Neuronal stem cell (in vitro differentiated cells): ENCODE measurements around the gene NHS.

Experiments used
- DNase-seq: peaks from one replicate; pipeline ENCODE4 v3.0.0-alpha.2; 2013; ENCODE audit warnings: low spot score
- H2AFZ ChIP-seq: one replicate; pipeline ENCODE4 v1.6.1; 2013; ENCODE audit warnings: mild to moderate bottlenecking, low read length, inconsistent platforms
- H2AK5ac ChIP-seq: 2 replicates; pipeline ENCODE4 v1.6.1; 2013; ENCODE audit warnings: low read depth, mild to moderate bottlenecking, inconsistent platforms, low read length, moderate library complexity, mixed read lengths
- H2BK120ac ChIP-seq: 2 replicates; pipeline ENCODE4 v1.6.1; 2013; ENCODE audit warnings: low read depth, mild to moderate bottlenecking, inconsistent platforms, low read length, moderate library complexity, mixed read lengths
- H2BK12ac ChIP-seq: one replicate; pipeline ENCODE4 v1.6.1; 2013; ENCODE audit warnings: low read length, inconsistent platforms
- H2BK15ac ChIP-seq: 2 replicates; pipeline ENCODE4 v1.6.1; 2013; ENCODE audit warnings: mild to moderate bottlenecking, low read length, inconsistent platforms, mixed read lengths
- H2BK5ac ChIP-seq: one replicate; pipeline ENCODE4 v1.6.1; 2013; ENCODE audit warnings: inconsistent platforms, mild to moderate bottlenecking, low read length, moderate library complexity
- H3K14ac ChIP-seq: one replicate; pipeline ENCODE4 v1.6.1; 2013; ENCODE audit warnings: low read length, inconsistent platforms
- H3K18ac ChIP-seq: 2 replicates; pipeline ENCODE4 v1.6.1; 2013; ENCODE audit warnings: low read length, inconsistent platforms
- H3K23ac ChIP-seq: 2 replicates; pipeline ENCODE4 v1.6.1; 2013; ENCODE audit warnings: low read depth, mild to moderate bottlenecking, mixed read lengths, low read length, inconsistent platforms; ENCODE audit not compliant: poor library complexity
- H3K27ac ChIP-seq: replicated peaks from 3 replicates; pipeline ENCODE4 v1.5.1; 2013; ENCODE audit warnings: low read length, inconsistent platforms
- H3K27me3 ChIP-seq, 3 experiments: 2 replicates each; pipeline ENCODE4 v1.6.1; 2013; ENCODE audit warnings: low read length in 3 of 3, mild to moderate bottlenecking in 2 of 3, inconsistent platforms in 1 of 3, low read depth in 1 of 3, mixed read lengths in 1 of 3, moderate library complexity in 1 of 3; ENCODE audit not compliant: control insufficient read depth in 3 of 3, insufficient read depth in 3 of 3
- H3K36me3 ChIP-seq, 2 donors: replicated peaks in 1 of 2; 2 replicates each; pipeline ENCODE4 v1.6.1; 2013; ENCODE audit warnings: low read length in 2 of 2; ENCODE audit not compliant: control insufficient read depth in 2 of 2, insufficient read depth in 2 of 2
- H3K4ac ChIP-seq: 2 replicates; pipeline ENCODE4 v1.6.1; 2013; ENCODE audit warnings: inconsistent platforms, mild to moderate bottlenecking, low read length, moderate library complexity
- H3K4me1 ChIP-seq, 2 donors: 1 replicate in 1 of 2; 2 replicates in 1 of 2; pipeline ENCODE4 v1.6.1; 2013; ENCODE audit warnings: low read length in 2 of 2, low read depth in 1 of 2; ENCODE audit not compliant: control insufficient read depth in 2 of 2, insufficient read depth in 1 of 2
- H3K4me2 ChIP-seq: one replicate; pipeline ENCODE4 v1.6.1; 2013; ENCODE audit warnings: mild to moderate bottlenecking, low read length, inconsistent platforms; ENCODE audit not compliant: insufficient read depth, poor library complexity, severe bottlenecking
- H3K4me3 ChIP-seq, 2 donors: 2 replicates each; pipeline ENCODE4 v1.5.1; 2013; ENCODE audit warnings: low read length in 2 of 2, mild to moderate bottlenecking in 2 of 2, inconsistent platforms in 1 of 2, moderate library complexity in 1 of 2
- H3K79me1 ChIP-seq: one replicate; pipeline ENCODE4 v1.6.1; 2013; ENCODE audit warnings: low read depth, mild to moderate bottlenecking, inconsistent platforms, low read length, moderate library complexity
- H3K9ac ChIP-seq: one replicate; pipeline ENCODE4 v1.6.1; 2013; ENCODE audit warnings: mild to moderate bottlenecking, low read depth, low read length, inconsistent platforms; ENCODE audit not compliant: poor library complexity
- H3K9me3 ChIP-seq, 2 donors: replicated peaks in 1 of 2; 2 replicates each; pipeline versions ENCODE3 to v1.6.1; 2013; ENCODE audit warnings: low read length in 2 of 2, mild to moderate bottlenecking in 2 of 2, inconsistent platforms in 1 of 2, low read depth in 1 of 2, mixed read lengths in 1 of 2, moderate library complexity in 1 of 2; ENCODE audit not compliant: control insufficient read depth in 2 of 2, insufficient read depth in 1 of 2
- H4K8ac ChIP-seq: one replicate; pipeline ENCODE4 v1.6.1; 2013; ENCODE audit warnings: low read depth, mild to moderate bottlenecking, inconsistent platforms, low read length, moderate library complexity
- H4K91ac ChIP-seq: one replicate; pipeline ENCODE4 v1.6.1; 2013; ENCODE audit warnings: low read length, low read depth, mild to moderate bottlenecking, inconsistent platforms; ENCODE audit not compliant: poor library complexity
- WGBS, 2 donors: extraction: QIAGEN DNeasy Blood & Tissue Kit; methylation state at CpG; one replicate each; pipeline ENCODE4 v1.1.7; 2013; ENCODE audit warnings: missing lambda C conversion rate in 2 of 2, mixed read lengths in 1 of 2; ENCODE audit not compliant: insufficient read length in 2 of 2, insufficient replicate concordance in 1 of 2; ENCODE audit errors: extremely low coverage in 2 of 2; 5-methylcytosine and 5-hydroxymethylcytosine counted together

Gene NHS

DNA sequence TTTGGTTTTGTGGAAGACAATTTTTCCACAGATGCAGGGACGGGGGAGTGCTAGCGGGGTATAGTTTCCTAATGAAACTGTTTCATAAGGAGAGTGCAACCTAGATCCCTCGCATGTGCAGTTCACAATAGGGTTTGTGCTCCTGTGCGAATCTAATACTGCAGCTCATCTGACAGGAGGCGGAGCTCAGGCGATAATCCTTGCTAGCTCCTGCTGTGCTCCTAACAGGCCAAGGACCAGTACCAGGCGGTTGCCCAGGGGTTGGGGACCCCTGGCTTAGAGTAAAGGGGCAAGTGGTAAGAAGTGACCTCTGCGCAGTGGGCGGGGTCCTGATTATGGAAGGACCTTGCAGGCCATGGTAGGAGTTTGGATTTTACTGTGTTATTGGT, 366.1 kb downstream of the NHS start:
- Histone ChIP-seq H2BK5ac (no peak overlapping the region), H3K4me1 (peaks cover 3 to 6% of the 10 kb centered on the region in 2 donors), H3K18ac (no peak overlapping the region), H2BK12ac (no peak overlapping the region), H3K36me3 (no peaks in the 10 kb centered on the region), H3K79me1 (peaks cover 2% of the 10 kb centered on the region), H3K9me3 (no peaks in the 10 kb centered on the region), H2BK15ac (no peak overlapping the region), H3K27ac (no peak overlapping the region), H3K9ac (no peak overlapping the region), H2AK5ac (no peak overlapping the region), H3K23ac (no peak overlapping the region), H3K14ac (no peak overlapping the region), H4K8ac (no peak overlapping the region), H3K4me2 (no peak overlapping the region), H3K27me3 (no peaks in the 10 kb centered on the region), H4K91ac (no peak overlapping the region), H2BK120ac (no peak overlapping the region), H3K4me3 (no peak overlapping the region), H3K4ac (no peak overlapping the region), H2AFZ (no peak overlapping the region)
- peak; percentile 11 for DNase-seq
- no CpG with 5 or more reads among the region's 9 CpGs for WGBS, 2 donors

DNA sequence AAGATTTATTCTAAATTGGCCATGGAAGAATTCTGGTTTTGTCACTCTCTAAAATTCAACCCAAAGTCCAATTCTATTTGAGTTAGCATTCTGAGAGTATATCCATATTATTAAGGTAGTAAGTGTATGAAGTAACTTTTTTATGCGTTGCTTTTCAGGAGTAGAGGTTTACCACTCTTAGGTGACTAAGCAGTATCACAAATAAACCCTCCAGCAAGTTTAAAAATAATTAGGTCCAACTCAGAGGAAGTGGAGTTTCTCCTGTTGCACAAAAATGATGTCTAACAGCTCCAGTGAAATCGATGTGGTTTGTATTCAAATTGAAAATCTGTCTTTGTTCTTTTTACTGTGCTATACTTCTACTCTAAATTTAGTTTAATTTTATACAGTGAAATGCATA, 368.9 kb downstream of the NHS start:
- H3K4me1 ChIP-seq: peaks cover 2 to 3% of the 10 kb centered on the region in 2 donors
- no peaks in the 10 kb centered on the region for H3K9me3 ChIP-seq
- DNase-seq: no peak
- H4K8ac ChIP-seq: no peak overlapping the region
- no peak overlapping the region for H3K4me3 ChIP-seq
- H4K91ac ChIP-seq: no peak overlapping the region
- H3K23ac ChIP-seq: no peak overlapping the region
- no peak overlapping the region for H3K4me2 ChIP-seq
- no peak overlapping the region for H2BK12ac ChIP-seq
- no peak overlapping the region for H2BK5ac ChIP-seq
- H3K27ac ChIP-seq: no peak overlapping the region
- H3K27me3 ChIP-seq: no peaks in the 10 kb centered on the region
- H2BK15ac ChIP-seq: no peak overlapping the region
- H2AFZ ChIP-seq: no peak overlapping the region
- no peak overlapping the region for H3K18ac ChIP-seq
- H3K4ac ChIP-seq: no peak overlapping the region
- WGBS, 2 donors: no CpG with 5 or more reads among the region's 2 CpGs
- no peak overlapping the region for H3K9ac ChIP-seq
- no peak overlapping the region for H2BK120ac ChIP-seq
- no peaks in the 10 kb centered on the region for H3K79me1 ChIP-seq
- H3K14ac ChIP-seq: no peak overlapping the region
- H2AK5ac ChIP-seq: no peak overlapping the region
- H3K36me3 ChIP-seq: no peaks in the 10 kb centered on the region

DNA sequence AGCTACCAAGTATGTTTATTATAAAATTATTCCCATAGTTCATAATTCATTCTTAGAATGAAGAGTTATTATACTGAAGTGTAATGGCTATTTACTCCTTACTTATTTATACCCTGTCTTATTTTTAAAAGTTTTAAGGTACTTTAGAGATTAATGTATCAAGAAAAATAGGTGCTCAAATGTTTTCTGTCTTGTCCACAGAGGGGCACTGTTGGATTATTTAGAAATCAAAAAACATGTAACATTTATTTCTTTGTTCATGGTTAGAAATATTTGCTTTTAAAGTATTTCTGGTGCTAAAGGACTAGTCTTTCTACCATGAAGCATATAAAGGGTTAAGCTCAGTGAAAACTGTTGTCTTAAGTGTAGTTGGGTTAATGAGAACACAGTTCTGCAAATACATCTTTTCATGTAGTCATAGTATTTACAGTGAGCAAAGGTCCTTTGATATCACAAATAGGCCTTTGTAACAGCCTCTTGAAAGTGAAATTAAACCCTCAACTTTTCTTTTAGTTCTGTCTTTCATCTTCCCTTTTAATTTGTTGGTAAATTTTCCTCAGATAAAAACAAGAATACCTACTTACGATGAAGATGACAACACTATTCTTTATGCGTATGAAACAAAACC, 370.0 kb downstream of the NHS start:
- Histone ChIP-seq H2BK120ac (no peak overlapping the region), H2BK15ac (no peak overlapping the region), H4K91ac (no peak overlapping the region), H3K4me3 (no peak overlapping the region), H3K4me2 (no peak overlapping the region), H3K27ac (no peak overlapping the region), H3K14ac (no peak overlapping the region), H2BK12ac (no peak overlapping the region), H2AFZ (no peak overlapping the region), H3K79me1 (no peaks in the 10 kb centered on the region), H3K4me1 (peaks cover 2 to 3% of the 10 kb centered on the region in 2 donors), H3K27me3 (no peaks in the 10 kb centered on the region), H3K9me3 (no peaks in the 10 kb centered on the region), H2BK5ac (no peak overlapping the region), H2AK5ac (no peak overlapping the region), H4K8ac (no peak overlapping the region), H3K18ac (no peak overlapping the region), H3K4ac (no peak overlapping the region), H3K9ac (no peak overlapping the region), H3K36me3 (peaks cover 0 to 7% of the 10 kb centered on the region in 2 donors), H3K23ac (no peak overlapping the region)
- WGBS, 2 donors: no CpG with 5 or more reads among the region's 2 CpGs
- no peak for DNase-seq

DNA sequence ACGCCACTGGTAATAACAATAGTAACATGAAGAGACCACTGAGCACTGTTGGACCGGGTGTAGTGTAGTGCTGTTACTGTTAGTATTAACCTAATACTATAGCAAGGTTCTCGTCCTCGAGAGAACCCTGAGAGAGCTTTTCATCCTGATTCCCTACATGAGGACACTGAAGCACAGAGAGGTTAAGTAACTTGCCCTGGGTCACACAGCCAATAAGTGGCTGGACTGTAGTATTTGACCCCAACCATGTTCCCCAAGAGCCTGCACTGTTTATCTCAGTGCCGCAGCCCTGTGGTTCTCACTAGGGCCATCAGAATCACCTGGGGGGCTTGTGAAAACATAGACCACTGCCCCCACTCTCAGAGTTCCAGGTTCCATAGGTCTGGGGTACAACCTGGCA, 372.7 kb downstream of the NHS start:
- H4K91ac ChIP-seq: no peak overlapping the region
- H3K27me3 ChIP-seq: no peaks in the 10 kb centered on the region
- no peak for DNase-seq
- H2BK15ac ChIP-seq: no peak overlapping the region
- peaks cover 0 to 2% of the 10 kb centered on the region in 2 donors for H3K4me1 ChIP-seq
- no peak overlapping the region for H3K9ac ChIP-seq
- H3K36me3 ChIP-seq: peaks cover 0 to 33% of the 10 kb centered on the region in 2 donors
- H2AK5ac ChIP-seq: no peak overlapping the region
- no peak overlapping the region for H2BK12ac ChIP-seq
- H4K8ac ChIP-seq: no peak overlapping the region
- no CpG with 5 or more reads among the region's 5 CpGs for WGBS, 2 donors
- no peak overlapping the region for H3K27ac ChIP-seq
- no peak overlapping the region for H3K4me2 ChIP-seq
- no peak overlapping the region for H3K18ac ChIP-seq
- no peak overlapping the region for H3K4ac ChIP-seq
- no peaks in the 10 kb centered on the region for H3K79me1 ChIP-seq
- no peaks in the 10 kb centered on the region for H3K9me3 ChIP-seq
- H3K14ac ChIP-seq: no peak overlapping the region
- H3K4me3 ChIP-seq: no peak overlapping the region
- H2BK5ac ChIP-seq: no peak overlapping the region
- no peak overlapping the region for H3K23ac ChIP-seq
- H2BK120ac ChIP-seq: no peak overlapping the region
- no peak overlapping the region for H2AFZ ChIP-seq
